Tibial nerve (tissue), 4 donors: ENCODE results near the gene PARD3B. TPM values are rescaled to one million over a fixed set of nuclear protein-coding genes. Genes with fewer than 3 reads are reported as not detected.

Experiments
- DNase-seq, 2 donors: peaks; one replicate each; pipeline ENCODE4 v3.0.0-alpha.2; 2019; ENCODE audit warnings: low spot score in 2 of 2
- H3K27ac ChIP-seq, 4 donors: fragments of 200-600 bp; sonication (generic) in 3 of 4; one replicate each; pipeline ENCODE4 v1.5.1; 2017 to 2019; ENCODE audit warnings: mild to moderate bottlenecking in 1 of 4
- H3K27me3 ChIP-seq, 2 donors: fragments of 200-600 bp; sonication (generic) in 1 of 2; one replicate each; pipeline versions ENCODE4 v1.5.1 to v1.6.0; 2017 to 2019
- H3K36me3 ChIP-seq, 3 donors: fragments of 200-600 bp; sonication (generic); one replicate each; pipeline ENCODE4 v1.5.1; 2018 to 2019
- H3K4me1 ChIP-seq, 4 donors: fragments of 200-600 bp; sonication (generic) in 3 of 4; one replicate each; pipeline ENCODE4 v1.5.1; 2017 to 2019
- H3K4me3 ChIP-seq, 4 donors: fragments of 200-600 bp; sonication (generic) in 3 of 4; one replicate each; pipeline ENCODE4 v1.5.1; 2017 to 2019; ENCODE audit warnings: mild to moderate bottlenecking in 1 of 4, moderate library complexity in 1 of 4
- H3K9me3 ChIP-seq, 4 donors: fragments of 200-600 bp; sonication (generic) in 3 of 4; one replicate each; pipeline ENCODE4 v1.5.1; 2017 to 2019
- EP300 ChIP-seq, 2 donors: sonication (generic); formaldehyde crosslinking; IDR thresholded peaks; one replicate each; pipeline ENCODE4 v1.6.1; 2017; ENCODE audit warnings: antibody characterized with exemption in 2 of 2, mild to moderate bottlenecking in 1 of 2
- POLR2A ChIP-seq, 2 donors: fragments of 450-650 bp; IDR thresholded peaks; one replicate each; pipeline ENCODE4 v1.6.1; 2017; ENCODE audit warnings: antibody characterized with exemption in 2 of 2, mild to moderate bottlenecking in 2 of 2, moderate library complexity in 2 of 2
- WGBS, 2 donors: methylation state at CpG; one replicate each; pipeline ENCODE4 v1.1.5; 2018; 5-methylcytosine and 5-hydroxymethylcytosine counted together
- total RNA-seq, 4 donors: library from RNA; depleted of rRNA; stranded (reverse); fragments of >200 nt; gene quantifications; one replicate each; pipeline ENCODE4 v1.1.0, GENCODE V29; 2016
- TF ChIP-seq, protein P1 (sequence below), 5 experiments: fragments of 200-600 bp in 3 of 5; fragments of 450-650 bp in 2 of 5; sonication (generic) in 3 of 5; IDR thresholded peaks; one replicate each; pipeline ENCODE4 v1.5.1; 2016 to 2019; ENCODE audit warnings: antibody characterized with exemption in 5 of 5, mild to moderate bottlenecking in 3 of 5, moderate library complexity in 2 of 5

Gene PARD3B
- total RNA-seq, 4 donors from 2014 or later: 47.4 to 101 (median 64.8) TPM

- DNase-seq: no peak
- no peaks in the 10 kb centered on the region for H3K9me3 ChIP-seq
- WGBS, 2 donors: 91 to 95% methylated on average over 3 of the region's 3 CpGs
- TF ChIP-seq POLR2A (IDR thresholded peaks at IDR 0.05): no peak
- TF ChIP-seq, protein P1, sequence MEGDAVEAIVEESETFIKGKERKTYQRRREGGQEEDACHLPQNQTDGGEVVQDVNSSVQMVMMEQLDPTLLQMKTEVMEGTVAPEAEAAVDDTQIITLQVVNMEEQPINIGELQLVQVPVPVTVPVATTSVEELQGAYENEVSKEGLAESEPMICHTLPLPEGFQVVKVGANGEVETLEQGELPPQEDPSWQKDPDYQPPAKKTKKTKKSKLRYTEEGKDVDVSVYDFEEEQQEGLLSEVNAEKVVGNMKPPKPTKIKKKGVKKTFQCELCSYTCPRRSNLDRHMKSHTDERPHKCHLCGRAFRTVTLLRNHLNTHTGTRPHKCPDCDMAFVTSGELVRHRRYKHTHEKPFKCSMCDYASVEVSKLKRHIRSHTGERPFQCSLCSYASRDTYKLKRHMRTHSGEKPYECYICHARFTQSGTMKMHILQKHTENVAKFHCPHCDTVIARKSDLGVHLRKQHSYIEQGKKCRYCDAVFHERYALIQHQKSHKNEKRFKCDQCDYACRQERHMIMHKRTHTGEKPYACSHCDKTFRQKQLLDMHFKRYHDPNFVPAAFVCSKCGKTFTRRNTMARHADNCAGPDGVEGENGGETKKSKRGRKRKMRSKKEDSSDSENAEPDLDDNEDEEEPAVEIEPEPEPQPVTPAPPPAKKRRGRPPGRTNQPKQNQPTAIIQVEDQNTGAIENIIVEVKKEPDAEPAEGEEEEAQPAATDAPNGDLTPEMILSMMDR (IDR thresholded peaks at IDR 0.05): no peak
- TF ChIP-seq EP300 (IDR thresholded peaks at IDR 0.05): no peak
- H3K36me3 ChIP-seq: no peaks in the 10 kb centered on the region
- H3K4me1 ChIP-seq: peaks cover 0 to 10% (median 1%) of the 10 kb centered on the region in 4 donors
- H3K4me3 ChIP-seq: no peak overlapping the region
- H3K27ac ChIP-seq: no peak overlapping the region
- no peaks in the 10 kb centered on the region for H3K27me3 ChIP-seq
These were observed 304.6 kb downstream of the PARD3B start for GRCh38 chr2:204849892-204850291.

DNA sequence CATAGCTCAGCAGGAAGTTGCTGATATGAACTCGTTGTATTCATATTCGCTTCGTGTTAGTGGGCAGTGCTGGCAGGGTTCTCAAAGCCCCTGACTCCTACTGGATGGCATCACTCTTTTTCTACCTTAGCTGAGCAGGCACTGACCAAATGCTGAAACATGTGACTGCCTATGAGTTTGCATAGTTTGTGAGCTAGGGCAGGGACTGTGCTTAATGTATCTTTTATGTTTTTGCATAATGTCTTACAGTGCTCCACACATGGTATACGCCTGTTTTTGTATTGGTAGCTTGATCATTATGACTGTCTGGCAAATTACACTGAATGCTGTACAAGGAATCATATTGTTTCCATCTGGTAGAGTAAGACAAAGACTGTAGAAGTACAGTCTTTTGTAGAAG lies 305.3 kb downstream of the PARD3B start:
- Histone ChIP-seq H3K36me3 (no peaks in the 10 kb centered on the region), H3K4me1 (peaks cover 0 to 10% (median 1%) of the 10 kb centered on the region in 4 donors), H3K27ac (no peak overlapping the region), H3K9me3 (no peaks in the 10 kb centered on the region), H3K27me3 (no peaks in the 10 kb centered on the region), H3K4me3 (no peak overlapping the region)
- TF ChIP-seq POLR2A (IDR thresholded peaks at IDR 0.05): no peak
- no peak for TF ChIP-seq EP300 (IDR thresholded peaks at IDR 0.05)
- DNase-seq: no peak
- 61 to 63% methylated on average over 4 of the region's 4 CpGs for WGBS, 2 donors

DNA sequence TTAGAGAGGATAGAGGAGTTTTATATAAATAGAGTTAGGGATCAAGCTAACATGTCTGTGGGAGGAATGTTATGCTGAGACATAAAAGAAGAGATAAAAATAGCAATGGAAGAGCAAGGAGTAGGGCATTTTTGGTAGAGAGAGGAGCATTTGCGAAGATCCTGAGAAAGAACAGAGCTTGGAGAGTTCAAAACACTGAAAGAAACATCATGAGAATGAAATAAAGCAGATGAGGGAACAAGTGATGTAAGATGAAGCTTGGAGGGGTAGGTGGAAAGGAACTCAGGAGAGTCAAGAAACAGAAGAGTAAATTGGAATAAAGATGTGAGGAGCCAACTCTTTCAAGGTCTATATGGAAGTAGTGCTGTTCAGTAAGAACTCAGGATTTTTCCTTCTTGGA lies 308.6 kb downstream of the PARD3B start:
- TF ChIP-seq, protein P1 (IDR thresholded peaks at IDR 0.05): no peak
- no peak for TF ChIP-seq POLR2A (IDR thresholded peaks at IDR 0.05)
- TF ChIP-seq EP300 (IDR thresholded peaks at IDR 0.05): no peak

GRCh38 chr2:204860274-204860673 lies 315.0 kb downstream of the PARD3B start:
- Histone ChIP-seq H3K27me3 (no peaks in the 10 kb centered on the region), H3K9me3 (peaks cover 0 to 5% (median 2%) of the 10 kb centered on the region in 4 donors), H3K36me3 (no peaks in the 10 kb centered on the region), H3K4me1 (peaks cover 0 to 6% (median 0%) of the 10 kb centered on the region in 4 donors), H3K4me3 (no peak overlapping the region), H3K27ac (no peak overlapping the region)
- TF ChIP-seq, protein P1 (IDR thresholded peaks at IDR 0.05): no peak
- TF ChIP-seq EP300 (IDR thresholded peaks at IDR 0.05): no peak
- no peak for TF ChIP-seq POLR2A (IDR thresholded peaks at IDR 0.05)
- no peak for DNase-seq
- 61 to 66% methylated on average over 6 of the region's 6 CpGs for WGBS, 2 donors

More for the DNA sequence above, 308.6 kb downstream of the PARD3B start:
- Histone ChIP-seq H3K36me3 (no peaks in the 10 kb centered on the region), H3K27me3 (no peaks in the 10 kb centered on the region), H3K27ac (no peak overlapping the region), H3K4me1 (peaks cover 0 to 10% (median 1%) of the 10 kb centered on the region in 4 donors), H3K4me3 (no peak overlapping the region), H3K9me3 (peaks cover 0 to 4% (median 0%) of the 10 kb centered on the region in 4 donors)
- WGBS, 2 donors: 94 to 97% methylated on average over 1 of the region's 1 CpG
- DNase-seq: no peak

DNA sequence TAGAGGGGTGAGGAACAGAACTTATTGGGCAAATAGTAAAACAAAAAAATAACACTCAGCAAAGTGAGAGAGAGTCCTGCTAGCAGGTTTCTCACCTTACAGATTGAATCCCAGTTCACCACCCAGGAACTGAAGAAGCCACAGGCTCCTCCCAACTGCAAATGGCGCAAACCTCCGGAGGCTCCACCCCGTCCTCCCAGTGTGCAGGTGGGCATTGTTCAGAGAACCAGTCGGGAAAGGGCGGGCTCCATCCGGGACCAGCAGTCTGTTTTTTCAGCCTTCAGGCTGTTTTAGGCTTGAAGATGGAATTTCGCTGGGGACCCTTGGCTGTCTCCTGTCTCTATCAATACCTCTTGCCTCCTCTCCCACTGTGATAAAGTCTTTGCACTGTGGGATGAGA lies 317.5 kb downstream of the PARD3B start:
- Histone ChIP-seq H3K27me3 (no peaks in the 10 kb centered on the region), H3K9me3 (peaks cover 0 to 5% (median 0%) of the 10 kb centered on the region in 4 donors), H3K36me3 (no peaks in the 10 kb centered on the region), H3K27ac (no peak overlapping the region), H3K4me1 (peaks cover 0 to 13% (median 0%) of the 10 kb centered on the region in 4 donors), H3K4me3 (no peak overlapping the region)
- TF ChIP-seq EP300 (IDR thresholded peaks at IDR 0.05): no peak
- TF ChIP-seq, protein P1 (IDR thresholded peaks at IDR 0.05): no peak
- no peak for TF ChIP-seq POLR2A (IDR thresholded peaks at IDR 0.05)
- 95 to 97% methylated on average over 7 of the region's 7 CpGs for whole genome bisulfite sequencing, 2 donors
- DNase-seq: no peak

DNA sequence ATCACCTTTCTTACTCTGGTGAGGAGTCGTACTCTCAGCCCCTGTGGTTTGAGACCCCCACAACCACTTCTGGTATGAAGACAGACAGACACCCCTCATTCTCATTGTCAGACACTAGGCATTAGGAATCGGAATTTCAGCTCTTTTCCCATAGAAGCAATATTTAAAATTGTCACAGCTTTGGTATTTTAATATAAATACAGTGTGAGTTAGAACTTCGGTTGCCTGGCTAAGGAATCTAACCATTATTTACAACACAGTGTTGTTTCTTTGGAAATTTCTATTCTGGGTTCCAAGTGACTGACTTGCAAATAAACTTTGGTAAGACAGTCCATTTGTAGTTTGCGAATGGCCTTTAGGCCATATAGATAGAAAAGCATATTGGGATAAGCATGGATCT lies 318.1 kb downstream of the PARD3B start:
- no peak for TF ChIP-seq EP300 (IDR thresholded peaks at IDR 0.05)
- TF ChIP-seq, protein P1 (IDR thresholded peaks at IDR 0.05): no peak
- TF ChIP-seq POLR2A (IDR thresholded peaks at IDR 0.05): no peak
- no peaks in the 10 kb centered on the region for H3K27me3 ChIP-seq
- H3K4me3 ChIP-seq: no peak overlapping the region
- peaks cover 0 to 13% (median 0%) of the 10 kb centered on the region in 4 donors for H3K4me1 ChIP-seq
- H3K36me3 ChIP-seq: no peaks in the 10 kb centered on the region
- 92 to 95% methylated on average over 4 of the region's 4 CpGs for WGBS, 2 donors
- H3K27ac ChIP-seq: no peak overlapping the region
- peaks cover 0 to 5% (median 0%) of the 10 kb centered on the region in 4 donors for H3K9me3 ChIP-seq
- DNase-seq: no peak
